MM.1S (cell line): Measurements from ENCODE around the gene RNF144B.

Source experiments
- DNase-seq: peaks from one replicate; pipeline ENCODE4 v3.0.0-alpha.2; 2015
- H2AFZ ChIP-seq: fragments of 300-600 bp; sonication (generic); 2 replicates; pipeline ENCODE4 v1.6.0; 2016; ENCODE audit warnings: antibody characterized with exemption, low read length
- H3F3A ChIP-seq: fragments of 300-600 bp; sonication (generic); 2 replicates; pipeline ENCODE4 v1.6.1; 2016; ENCODE audit warnings: mild to moderate bottlenecking, antibody characterized with exemption, low read length, moderate library complexity, mixed read lengths; ENCODE audit not compliant: insufficient read depth
- H3K27ac ChIP-seq: fragments of 300-600 bp; sonication (generic); 2 replicates; pipeline ENCODE4 v1.5.1; 2016; ENCODE audit warnings: mild to moderate bottlenecking, low read length
- H3K27me3 ChIP-seq: fragments of 300-600 bp; sonication (generic); replicated peaks from 2 replicates; pipeline ENCODE4 v1.6.0; 2016; ENCODE audit warnings: low read length; ENCODE audit not compliant: insufficient read depth
- H3K36me3 ChIP-seq: fragments of 300-600 bp; sonication (generic); replicated peaks from 2 replicates; pipeline ENCODE4 v1.6.1; 2016; ENCODE audit warnings: mild to moderate bottlenecking, low read length, mixed read lengths; ENCODE audit not compliant: insufficient read depth
- H3K4me1 ChIP-seq: fragments of 300-600 bp; sonication (generic); 2 replicates; pipeline ENCODE4 v1.6.1; 2016; ENCODE audit warnings: low read length, mixed read lengths
- H3K4me2 ChIP-seq: fragments of 300-600 bp; sonication (generic); 2 replicates; pipeline ENCODE4 v1.6.0; 2016; ENCODE audit warnings: low read depth, low read length
- H3K4me3 ChIP-seq: fragments of 300-600 bp; sonication (generic); 2 replicates; pipeline ENCODE4 v1.5.1; 2016; ENCODE audit warnings: low read length, mixed read lengths
- H3K79me2 ChIP-seq: fragments of 300-600 bp; sonication (generic); 2 replicates; pipeline ENCODE4 v1.6.1; 2016; ENCODE audit warnings: mixed run types, low read length, mixed read lengths
- H3K9ac ChIP-seq: fragments of 300-600 bp; sonication (generic); 2 replicates; pipeline ENCODE4 v1.6.1; 2016; ENCODE audit warnings: low read length, mixed read lengths
- H3K9me2 ChIP-seq: fragments of 300-600 bp; sonication (generic); replicated peaks from 2 replicates; pipeline ENCODE4 v1.6.1; 2016; ENCODE audit warnings: mild to moderate bottlenecking, low read length, mixed read lengths; ENCODE audit not compliant: insufficient read depth
- H3K9me3 ChIP-seq: fragments of 300-600 bp; sonication (generic); replicated peaks from 2 replicates; pipeline ENCODE4 v1.6.1; 2016; ENCODE audit warnings: mild to moderate bottlenecking, low read length, mixed read lengths; ENCODE audit not compliant: insufficient read depth
- H4K20me1 ChIP-seq: fragments of 300-600 bp; sonication (generic); 2 replicates; pipeline ENCODE4 v1.6.1; 2016; ENCODE audit warnings: mild to moderate bottlenecking, low read length, moderate library complexity, mixed read lengths; ENCODE audit not compliant: insufficient read depth
- EZH2 ChIP-seq: fragments of 300-600 bp; sonication (generic); optimal IDR thresholded peaks from 2 replicates; pipeline ENCODE3; 2017; ENCODE audit warnings: low read depth, mild to moderate bottlenecking, antibody characterized with exemption, low read length, mixed read lengths
- EZH2phosphoT487 ChIP-seq: fragments of 300-600 bp; sonication (generic); IDR thresholded peaks from 2 replicates; pipeline ENCODE4 v1.6.1; 2018; ENCODE audit warnings: antibody characterized with exemption, low read length
- TF ChIP-seq, protein P1 (sequence below): fragments of 300-600 bp; sonication (generic); IDR thresholded peaks from 2 replicates; pipeline ENCODE4 v1.5.1; 2016; ENCODE audit warnings: antibody characterized with exemption, low read length, mixed read lengths

RNF144B gene

DNA sequence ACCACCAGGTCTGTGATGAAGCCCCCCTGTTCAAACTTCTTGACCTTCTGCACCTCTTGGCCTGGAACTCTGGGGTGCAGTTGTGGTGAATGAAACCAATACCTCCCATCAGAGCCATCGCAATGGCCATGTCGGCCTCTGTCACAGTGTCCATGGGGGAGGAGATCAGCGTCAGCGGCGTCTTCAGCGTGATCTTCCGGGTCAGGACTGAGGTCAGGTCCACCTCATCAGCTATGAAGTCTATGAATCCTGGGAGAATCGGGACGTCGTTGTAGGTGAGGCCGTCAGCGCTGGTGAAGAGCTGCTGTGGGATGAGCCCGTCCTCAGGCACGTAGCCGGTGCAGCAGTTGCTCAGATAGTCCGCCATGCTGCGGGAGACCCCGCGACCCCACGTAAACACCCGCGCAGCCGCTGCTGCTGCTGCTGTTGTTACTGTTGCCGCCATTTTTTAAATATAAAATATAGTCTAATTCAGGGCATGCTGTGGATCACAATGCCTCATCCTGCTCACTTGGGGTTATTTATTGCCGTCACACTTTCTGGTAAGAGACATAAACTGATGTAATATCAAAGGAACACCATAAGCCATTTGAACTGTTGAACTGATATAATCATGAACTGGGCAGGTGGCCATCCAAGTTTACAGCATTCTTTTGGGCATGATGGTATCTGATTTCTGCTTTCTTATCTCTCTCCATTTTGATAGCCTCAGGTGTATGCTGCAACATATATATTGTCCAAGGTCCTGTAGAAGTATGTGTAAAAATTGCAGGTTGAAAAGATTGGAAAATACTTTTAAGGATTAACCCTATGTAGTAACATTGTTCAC is 18.7 kb upstream of the RNF144B start:
- H3K9ac ChIP-seq = no peak overlapping the region
- H3K27me3 ChIP-seq = no peaks in the 10 kb centered on the region
- no peaks in the 10 kb centered on the region for H3K36me3 ChIP-seq
- no peak for DNase-seq
- no peaks in the 10 kb centered on the region for H4K20me1 ChIP-seq
- no peaks in the 10 kb centered on the region for H3K9me2 ChIP-seq
- no peaks in the 10 kb centered on the region for H3K9me3 ChIP-seq
- no peak overlapping the region for H3K4me2 ChIP-seq
- H3K27ac ChIP-seq = no peak overlapping the region
- no peaks in the 10 kb centered on the region for H3F3A ChIP-seq
- TF ChIP-seq EZH2phosphoT487 (no peak), EZH2 (no peak)
- TF ChIP-seq, protein P1, sequence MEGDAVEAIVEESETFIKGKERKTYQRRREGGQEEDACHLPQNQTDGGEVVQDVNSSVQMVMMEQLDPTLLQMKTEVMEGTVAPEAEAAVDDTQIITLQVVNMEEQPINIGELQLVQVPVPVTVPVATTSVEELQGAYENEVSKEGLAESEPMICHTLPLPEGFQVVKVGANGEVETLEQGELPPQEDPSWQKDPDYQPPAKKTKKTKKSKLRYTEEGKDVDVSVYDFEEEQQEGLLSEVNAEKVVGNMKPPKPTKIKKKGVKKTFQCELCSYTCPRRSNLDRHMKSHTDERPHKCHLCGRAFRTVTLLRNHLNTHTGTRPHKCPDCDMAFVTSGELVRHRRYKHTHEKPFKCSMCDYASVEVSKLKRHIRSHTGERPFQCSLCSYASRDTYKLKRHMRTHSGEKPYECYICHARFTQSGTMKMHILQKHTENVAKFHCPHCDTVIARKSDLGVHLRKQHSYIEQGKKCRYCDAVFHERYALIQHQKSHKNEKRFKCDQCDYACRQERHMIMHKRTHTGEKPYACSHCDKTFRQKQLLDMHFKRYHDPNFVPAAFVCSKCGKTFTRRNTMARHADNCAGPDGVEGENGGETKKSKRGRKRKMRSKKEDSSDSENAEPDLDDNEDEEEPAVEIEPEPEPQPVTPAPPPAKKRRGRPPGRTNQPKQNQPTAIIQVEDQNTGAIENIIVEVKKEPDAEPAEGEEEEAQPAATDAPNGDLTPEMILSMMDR = no peak
- H2AFZ ChIP-seq = no peak overlapping the region
- no peaks in the 10 kb centered on the region for H3K4me1 ChIP-seq
- H3K79me2 ChIP-seq = no peaks in the 10 kb centered on the region
- H3K4me3 ChIP-seq = no peak overlapping the region

DNA sequence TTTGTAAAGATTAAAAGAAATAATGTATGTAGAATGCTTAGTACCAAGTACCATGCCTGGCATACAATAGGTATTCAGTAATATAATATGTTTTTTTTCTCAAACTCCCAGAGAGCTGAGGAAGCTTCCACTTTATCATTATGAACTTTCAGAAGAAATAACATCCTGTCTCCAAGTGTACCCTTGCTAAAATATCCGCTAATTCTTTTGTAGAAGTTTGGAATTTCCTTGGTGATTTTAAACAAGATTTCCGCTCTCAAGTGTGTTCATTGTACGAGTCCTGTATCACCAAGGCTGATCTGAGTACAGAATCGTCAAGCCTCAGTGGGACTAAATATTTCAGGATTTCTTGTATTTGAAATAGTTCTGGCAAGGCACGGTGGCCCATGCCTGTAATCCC is 16.1 kb upstream of the RNF144B start:
- Histone ChIP-seq H3K79me2 (no peaks in the 10 kb centered on the region), H3K36me3 (no peaks in the 10 kb centered on the region), H2AFZ (no peak overlapping the region), H3K4me2 (no peak overlapping the region), H3F3A (no peaks in the 10 kb centered on the region), H3K4me3 (no peak overlapping the region), H3K27ac (no peak overlapping the region), H3K9me2 (no peaks in the 10 kb centered on the region), H4K20me1 (no peaks in the 10 kb centered on the region), H3K4me1 (no peaks in the 10 kb centered on the region), H3K27me3 (no peaks in the 10 kb centered on the region), H3K9me3 (no peaks in the 10 kb centered on the region), H3K9ac (no peak overlapping the region)
- no peak for DNase-seq
- TF ChIP-seq, protein P1 = no peak
- TF ChIP-seq EZH2 (no peak), EZH2phosphoT487 (no peak)

DNA sequence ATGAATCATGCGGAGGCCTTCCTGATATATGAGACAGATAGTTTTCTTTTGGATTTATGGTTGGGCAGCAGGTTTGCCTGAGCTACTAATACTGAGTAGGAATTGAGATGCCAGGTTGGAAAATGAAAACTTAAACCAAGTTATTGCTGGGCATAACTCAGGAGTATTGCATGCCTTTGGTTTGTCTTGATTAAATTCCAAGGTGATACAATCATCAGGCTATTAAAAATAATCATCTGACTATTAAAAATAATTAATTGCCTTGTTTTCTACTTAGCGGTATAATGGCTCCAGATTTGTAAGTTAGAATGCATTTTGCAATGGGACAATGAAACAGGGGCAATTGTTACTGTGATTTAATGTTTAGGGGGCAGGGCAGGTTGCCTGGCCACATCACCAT is 15.5 kb upstream of the RNF144B start:
- Histone ChIP-seq H4K20me1 (no peaks in the 10 kb centered on the region), H3K36me3 (no peaks in the 10 kb centered on the region), H3K9me3 (no peaks in the 10 kb centered on the region), H3K4me1 (no peaks in the 10 kb centered on the region), H3K9me2 (no peaks in the 10 kb centered on the region), H3K27ac (no peak overlapping the region), H3K9ac (no peak overlapping the region), H3F3A (no peaks in the 10 kb centered on the region), H3K79me2 (no peaks in the 10 kb centered on the region), H2AFZ (no peak overlapping the region), H3K4me2 (no peak overlapping the region), H3K27me3 (no peaks in the 10 kb centered on the region), H3K4me3 (no peak overlapping the region)
- no peak for DNase-seq
- TF ChIP-seq EZH2 = no peak
- TF ChIP-seq EZH2phosphoT487 = no peak
- TF ChIP-seq, protein P1 = no peak
